GM12892 (cell line): Measurements from ENCODE around the gene NT5DC1.

Experiments used
- POLR2A ChIP-seq: IDR thresholded peaks from 2 replicates; pipeline ENCODE4 v1.6.1; 2011; ENCODE audit warnings: low read depth, low read length, control low read depth
- POLR2AphosphoS5 ChIP-seq: IDR thresholded peaks from 2 replicates; pipeline ENCODE4 v1.6.1; 2011; ENCODE audit warnings: low read depth, low read length, control low read depth

DNA sequence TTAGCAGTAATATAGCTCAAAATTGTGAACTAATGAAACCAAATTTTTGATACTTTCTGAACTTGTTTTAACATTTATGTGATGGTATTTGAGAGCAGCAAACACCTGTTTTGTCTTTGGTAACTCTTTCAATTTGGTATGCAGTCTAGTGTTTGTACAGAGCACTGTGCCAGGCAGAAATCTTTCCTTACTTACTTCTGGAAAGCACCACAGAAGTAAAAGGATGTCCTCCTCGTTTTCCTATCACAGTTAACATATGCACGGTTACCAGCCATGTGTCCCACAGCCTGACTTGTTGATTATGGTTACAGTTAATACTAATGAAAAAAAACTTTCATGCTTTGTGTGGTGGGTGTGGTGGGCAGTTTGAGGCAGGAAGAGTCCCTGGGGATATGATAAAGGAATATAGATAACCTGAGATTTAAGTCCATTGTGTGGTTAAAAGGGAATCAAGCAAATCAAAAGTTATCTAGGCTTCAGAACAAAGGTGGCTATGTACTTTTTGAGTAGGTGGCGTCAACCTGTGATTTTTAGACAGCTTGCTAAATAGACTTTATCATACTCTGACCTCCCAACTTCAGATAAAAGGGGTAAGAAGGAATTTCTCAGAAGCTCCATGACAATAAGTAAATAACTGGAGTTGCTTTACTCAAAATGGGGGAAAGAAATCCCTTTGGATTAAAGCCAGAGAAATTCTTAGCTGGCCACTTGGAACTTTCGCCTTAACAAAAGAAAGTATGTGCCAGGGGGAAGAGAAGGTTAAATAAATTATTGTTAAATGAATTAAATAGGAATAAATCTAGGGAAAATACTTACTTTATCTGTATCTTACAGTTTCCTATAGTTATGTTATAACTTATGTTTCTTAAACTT lies 45.4 kb downstream of the NT5DC1 start:
- no peak for TF ChIP-seq POLR2A
- TF ChIP-seq POLR2AphosphoS5, result no peak
